Measurements from ENCODE around the gene WDR27.

- TF ChIP-seq CTCF (tag by site-specific recombination; IDR thresholded peaks at IDR 0.05) (no peak), ZNF280D (tag by site-specific recombination; IDR thresholded peaks at IDR 0.05) (no peak), BCL11B (tag by site-specific recombination; IDR thresholded peaks at IDR 0.05; ENCODE audit: low read depth) (no peak), KLF1 (tag by site-specific recombination; IDR thresholded peaks at IDR 0.05) (no peak), SP2 (tag by site-specific recombination; IDR thresholded peaks at IDR 0.05) (no peak)
These were observed 171.7 kb downstream of the WDR27 start for GRCh38 chr6:169529931-169530751.

Data from HEK293 (cell line).